ENCODE measurements around the gene ALDH1B1.

GRCh38 chr9:38346811-38347210 is 45.7 kb upstream of the ALDH1B1 start:
- TF ChIP-seq, protein P1, sequence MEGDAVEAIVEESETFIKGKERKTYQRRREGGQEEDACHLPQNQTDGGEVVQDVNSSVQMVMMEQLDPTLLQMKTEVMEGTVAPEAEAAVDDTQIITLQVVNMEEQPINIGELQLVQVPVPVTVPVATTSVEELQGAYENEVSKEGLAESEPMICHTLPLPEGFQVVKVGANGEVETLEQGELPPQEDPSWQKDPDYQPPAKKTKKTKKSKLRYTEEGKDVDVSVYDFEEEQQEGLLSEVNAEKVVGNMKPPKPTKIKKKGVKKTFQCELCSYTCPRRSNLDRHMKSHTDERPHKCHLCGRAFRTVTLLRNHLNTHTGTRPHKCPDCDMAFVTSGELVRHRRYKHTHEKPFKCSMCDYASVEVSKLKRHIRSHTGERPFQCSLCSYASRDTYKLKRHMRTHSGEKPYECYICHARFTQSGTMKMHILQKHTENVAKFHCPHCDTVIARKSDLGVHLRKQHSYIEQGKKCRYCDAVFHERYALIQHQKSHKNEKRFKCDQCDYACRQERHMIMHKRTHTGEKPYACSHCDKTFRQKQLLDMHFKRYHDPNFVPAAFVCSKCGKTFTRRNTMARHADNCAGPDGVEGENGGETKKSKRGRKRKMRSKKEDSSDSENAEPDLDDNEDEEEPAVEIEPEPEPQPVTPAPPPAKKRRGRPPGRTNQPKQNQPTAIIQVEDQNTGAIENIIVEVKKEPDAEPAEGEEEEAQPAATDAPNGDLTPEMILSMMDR (IDR thresholded peaks at IDR 0.05) = no peak
- TF ChIP-seq POLR2A (IDR thresholded peaks at IDR 0.05) = no peak
